Keratinocyte (primary cell): ENCODE measurements around the gene MAPK12. TPM values are rescaled to one million over a fixed set of nuclear protein-coding genes. Genes with fewer than 3 reads are reported as not detected.

ENCODE experiments used
- DNase-seq: peaks from one replicate; pipeline ENCODE4 v3.0.0-alpha.2; 2011; ENCODE audit warnings: low read depth, missing footprints, low spot score
- FAIRE-seq: peaks from 2 replicates; lab custom pipeline; 2011; peaks lifted over from hg19 to GRCh38; lab: Jason Lieb, UNC
- H2AFZ ChIP-seq: 2 replicates; pipeline ENCODE4 v1.6.0; 2012; ENCODE audit warnings: low read length, control low read depth, inconsistent platforms; ENCODE audit not compliant: control insufficient read depth
- H3K27ac ChIP-seq: 2 replicates; pipeline ENCODE4 v1.5.1; 2011; ENCODE audit warnings: low read length; ENCODE audit not compliant: control insufficient read depth, insufficient read depth
- H3K27me3 ChIP-seq: 3 replicates; pipeline ENCODE4 v1.6.0; 2011; ENCODE audit warnings: low read length; ENCODE audit not compliant: control insufficient read depth, insufficient read depth; ENCODE audit errors: extremely low read depth
- H3K36me3 ChIP-seq, 2 experiments: 2 replicates in 1 of 2; 3 replicates in 1 of 2; pipeline ENCODE4 v1.5.1; 2011; ENCODE audit warnings: low read length in 2 of 2, mild to moderate bottlenecking in 1 of 2; ENCODE audit not compliant: control insufficient read depth in 2 of 2, insufficient read depth in 2 of 2; ENCODE audit errors: extremely low read depth in 1 of 2
- H3K4me1 ChIP-seq: 3 replicates; pipeline ENCODE4 v1.5.1; 2011; ENCODE audit warnings: low read length; ENCODE audit not compliant: control insufficient read depth, insufficient read depth; ENCODE audit errors: extremely low read depth
- H3K4me2 ChIP-seq: 3 replicates; pipeline ENCODE4 v1.6.0; 2011; ENCODE audit warnings: low read depth, low read length; ENCODE audit not compliant: control insufficient read depth, insufficient read depth; ENCODE audit errors: extremely low read depth
- H3K4me3 ChIP-seq, 3 experiments: fragments of 200-600 bp in 1 of 3; sonication (generic) in 1 of 3; 2 replicates in 2 of 3; 3 replicates in 1 of 3; pipeline ENCODE4 v1.5.1; 2011 to 2016; ENCODE audit warnings: low read length in 3 of 3, mild to moderate bottlenecking in 3 of 3, control low read depth in 2 of 3, inconsistent platforms in 1 of 3, low read depth in 1 of 3, mixed read lengths in 1 of 3, mixed run types in 1 of 3, moderate library complexity in 1 of 3; ENCODE audit not compliant: control insufficient read depth in 2 of 3, insufficient read depth in 2 of 3; ENCODE audit errors: extremely low read depth in 1 of 3
- H3K79me2 ChIP-seq: 2 replicates; pipeline ENCODE4 v1.6.0; 2012; ENCODE audit warnings: low read length; ENCODE audit not compliant: control insufficient read depth, insufficient read depth
- H3K9ac ChIP-seq: 3 replicates; pipeline ENCODE4 v1.6.0; 2011; ENCODE audit warnings: low read length; ENCODE audit not compliant: control insufficient read depth, insufficient read depth; ENCODE audit errors: extremely low read depth
- H3K9me1 ChIP-seq: 3 replicates; pipeline ENCODE4 v1.6.0; 2011; ENCODE audit warnings: low read length; ENCODE audit not compliant: control insufficient read depth, insufficient read depth; ENCODE audit errors: extremely low read depth
- H3K9me3 ChIP-seq: 2 replicates; pipeline ENCODE4 v1.5.1; 2012; ENCODE audit warnings: low read depth, low read length; ENCODE audit not compliant: control insufficient read depth
- H4K20me1 ChIP-seq: 3 replicates; pipeline ENCODE4 v1.6.0; 2011; ENCODE audit warnings: low read length; ENCODE audit not compliant: control insufficient read depth, insufficient read depth; ENCODE audit errors: extremely low read depth
- EZH2 ChIP-seq: IDR thresholded peaks from one replicate; pipeline ENCODE4 v1.6.1; 2012; ENCODE audit warnings: inconsistent platforms, mild to moderate bottlenecking, low read length, moderate library complexity
- dilution Hi-C: fragments of 300-500 bp; cut with MboI; formaldehyde crosslinking; loops from one replicate; pipeline ENCODE4 v1.7.0; 2020; ENCODE audit warnings: low sequenced_read_pairs; ENCODE audit not compliant: extremely low pct_ligation_motif_present
- polyA plus RNA-seq, 5 experiments: library from polyadenylated mRNA; depleted of rRNA in 3 of 5; stranded (reverse) in 3 of 5; stranded (forward) in 1 of 5; unstranded in 1 of 5; fragments of >200 nt; gene quantifications; 1 replicate in 1 of 5; 2 replicates in 3 of 5; 3 replicates in 1 of 5; pipeline versions ENCODE4 v1.2.1 to v1.2.3, GENCODE V29; 2011 to 2012; ENCODE audit warnings: missing spikeins in 2 of 5, low read depth in 1 of 5, low replicate concordance in 1 of 5
- TF ChIP-seq, protein P1 (sequence below), 3 experiments: IDR thresholded peaks in 1 of 3; conservative IDR thresholded peaks in 1 of 3; optimal IDR thresholded peaks in 1 of 3; 2 replicates in 2 of 3; 3 replicates in 1 of 3; pipeline versions ENCODE3 to v1.5.1; 2011; ENCODE audit warnings: low read length in 3 of 3, mild to moderate bottlenecking in 3 of 3, moderate library complexity in 2 of 3, control low read depth in 1 of 3, inconsistent platforms in 1 of 3; ENCODE audit not compliant: insufficient read depth in 2 of 3; ENCODE audit errors: extremely low read depth in 1 of 3

Gene MAPK12
- polyA plus RNA-seq, 1 donor (not counting 4 experiments of a cell fraction or from before 2014, with no cell fraction given): 10.1 TPM

DNA sequence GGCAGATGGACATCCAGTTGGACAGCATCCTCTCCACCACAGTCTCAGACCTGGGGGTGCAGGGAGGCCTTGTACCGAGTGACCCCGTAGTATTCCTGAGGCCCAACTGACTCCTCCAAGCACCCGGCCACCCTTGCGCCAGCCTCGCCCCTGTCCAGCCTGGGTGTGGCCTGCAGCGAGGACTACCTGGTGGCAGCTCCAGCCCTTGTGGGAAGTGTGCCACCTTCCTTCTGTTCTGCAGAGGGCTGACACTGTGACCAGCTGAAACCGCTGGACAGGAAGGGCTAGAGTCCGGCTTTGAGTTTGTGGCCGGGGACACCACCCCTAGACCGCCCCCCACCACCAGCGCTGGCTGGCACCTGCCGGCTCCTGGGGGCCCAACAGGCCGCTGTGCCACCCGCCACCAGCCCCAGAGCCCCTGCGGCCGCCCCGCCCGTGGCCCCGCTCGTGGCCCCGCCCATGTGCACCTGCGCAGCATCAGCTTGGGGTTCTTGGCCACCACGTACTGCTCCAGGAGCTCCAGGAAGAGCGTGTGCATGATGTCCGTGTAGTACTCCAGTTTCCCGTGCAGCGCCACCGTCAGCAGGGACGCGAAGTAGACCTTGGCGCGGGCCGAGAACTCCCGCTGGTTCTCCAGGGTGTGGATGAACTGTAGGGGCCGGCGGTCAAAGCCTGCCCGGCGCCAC is 18.7 kb upstream of the MAPK12 start:
- Histone ChIP-seq H3K9ac (no peak overlapping the region), H3K36me3 (peaks cover 33 to 38% of the 10 kb centered on the region in 2 experiments), H3K4me3 (no peak overlapping the region), H4K20me1 (no peaks in the 10 kb centered on the region), H3K4me2 (no peak overlapping the region), H3K79me2 (peaks cover 9% of the 10 kb centered on the region), H3K27me3 (no peaks in the 10 kb centered on the region), H3K4me1 (peaks cover 18% of the 10 kb centered on the region), H2AFZ (no peak overlapping the region), H3K9me1 (no peaks in the 10 kb centered on the region), H3K9me3 (peaks cover 2% of the 10 kb centered on the region), H3K27ac (no peak overlapping the region)
- TF ChIP-seq EZH2: no peak
- TF ChIP-seq, protein P1, sequence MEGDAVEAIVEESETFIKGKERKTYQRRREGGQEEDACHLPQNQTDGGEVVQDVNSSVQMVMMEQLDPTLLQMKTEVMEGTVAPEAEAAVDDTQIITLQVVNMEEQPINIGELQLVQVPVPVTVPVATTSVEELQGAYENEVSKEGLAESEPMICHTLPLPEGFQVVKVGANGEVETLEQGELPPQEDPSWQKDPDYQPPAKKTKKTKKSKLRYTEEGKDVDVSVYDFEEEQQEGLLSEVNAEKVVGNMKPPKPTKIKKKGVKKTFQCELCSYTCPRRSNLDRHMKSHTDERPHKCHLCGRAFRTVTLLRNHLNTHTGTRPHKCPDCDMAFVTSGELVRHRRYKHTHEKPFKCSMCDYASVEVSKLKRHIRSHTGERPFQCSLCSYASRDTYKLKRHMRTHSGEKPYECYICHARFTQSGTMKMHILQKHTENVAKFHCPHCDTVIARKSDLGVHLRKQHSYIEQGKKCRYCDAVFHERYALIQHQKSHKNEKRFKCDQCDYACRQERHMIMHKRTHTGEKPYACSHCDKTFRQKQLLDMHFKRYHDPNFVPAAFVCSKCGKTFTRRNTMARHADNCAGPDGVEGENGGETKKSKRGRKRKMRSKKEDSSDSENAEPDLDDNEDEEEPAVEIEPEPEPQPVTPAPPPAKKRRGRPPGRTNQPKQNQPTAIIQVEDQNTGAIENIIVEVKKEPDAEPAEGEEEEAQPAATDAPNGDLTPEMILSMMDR (optimal IDR thresholded peaks at IDR 0.05 in 1 of 3, IDR thresholded peaks at IDR 0.05 in 1 of 3, conservative IDR thresholded peaks at IDR 0.05 in 1 of 3; ENCODE audit: extremely low read depth in 1 of 3, insufficient read depth in 2 of 3, low read length in 3 of 3): no peak
- FAIRE-seq (no peak), DNase-seq (no peak)
- dilution Hi-C loops: no loop called here

DNA sequence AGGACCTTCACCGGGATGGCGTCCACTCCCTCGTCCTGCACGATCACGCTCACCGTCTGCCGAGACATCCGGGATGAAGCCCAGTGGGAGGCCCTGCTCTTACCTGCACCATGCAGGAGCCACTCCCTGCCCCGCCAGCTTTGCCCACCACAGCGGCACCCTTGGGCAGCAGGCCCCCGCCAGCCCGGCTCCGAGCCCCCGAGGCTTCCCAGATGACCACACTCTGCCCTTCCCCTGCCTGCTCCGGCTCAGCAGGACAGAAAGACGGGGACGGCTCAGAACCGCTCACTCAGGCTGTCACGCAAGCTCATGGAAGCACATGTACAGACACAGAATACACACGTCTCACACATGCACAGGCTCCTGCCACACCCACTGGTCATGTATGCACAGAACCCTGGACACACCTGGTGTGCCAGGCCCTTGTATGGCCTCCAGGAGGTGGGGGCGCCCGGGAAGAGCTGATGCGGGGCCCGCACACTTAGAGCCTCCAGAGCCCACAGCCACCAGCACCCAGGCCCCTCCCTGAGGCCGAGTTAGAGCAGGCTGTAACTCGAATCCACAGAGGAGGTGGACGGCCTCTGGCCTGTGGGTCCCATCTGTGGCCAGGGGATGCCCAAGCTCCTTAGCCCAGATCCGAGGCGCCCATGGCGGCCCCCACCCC is 17.6 kb upstream of the MAPK12 start:
- Histone ChIP-seq H3K9me1 (no peaks in the 10 kb centered on the region), H3K27ac (no peak overlapping the region), H3K4me1 (peaks cover 18% of the 10 kb centered on the region), H2AFZ (no peak overlapping the region), H3K79me2 (peaks cover 9% of the 10 kb centered on the region), H3K9me3 (peaks cover 2% of the 10 kb centered on the region), H3K4me3 (no peak overlapping the region), H3K4me2 (no peak overlapping the region), H3K9ac (no peak overlapping the region), H3K36me3 (peaks cover 38 to 46% of the 10 kb centered on the region in 2 experiments), H4K20me1 (peaks cover 2% of the 10 kb centered on the region), H3K27me3 (no peaks in the 10 kb centered on the region)
- TF ChIP-seq, protein P1 (optimal IDR thresholded peaks at IDR 0.05 in 1 of 3, IDR thresholded peaks at IDR 0.05 in 1 of 3, conservative IDR thresholded peaks at IDR 0.05 in 1 of 3; ENCODE audit: extremely low read depth in 1 of 3, insufficient read depth in 2 of 3, low read length in 3 of 3): no peak
- TF ChIP-seq EZH2: no peak
- dilution Hi-C loops: no loop called here
- FAIRE-seq (no peak), DNase-seq (no peak)
